HEK293T (cell line): ENCODE measurements around the gene JPT2.

Experiments
- BHLHE40 ChIP-seq: fragments of 450-650 bp; IDR thresholded peaks from 2 replicates; pipeline ENCODE4 v1.6.1; 2016; ENCODE audit warnings: mild to moderate bottlenecking, moderate library complexity, borderline replicate concordance
- ELF4 ChIP-seq: fragments of 450-650 bp; IDR thresholded peaks from 2 replicates; pipeline ENCODE4 v1.6.1; 2017; ENCODE audit warnings: antibody characterized with exemption
- FOXK2 ChIP-seq: fragments of 450-650 bp; IDR thresholded peaks from 2 replicates; pipeline ENCODE4 v1.6.1; 2016; ENCODE audit warnings: mild to moderate bottlenecking
- L3MBTL2 ChIP-seq: fragments of 450-650 bp; conservative IDR thresholded peaks from 2 replicates; pipeline ENCODE4 v1.6.1; 2016; ENCODE audit warnings: mild to moderate bottlenecking
- LEF1 ChIP-seq: fragments of 450-650 bp; IDR thresholded peaks from 2 replicates; pipeline ENCODE4 v1.6.1; 2017; ENCODE audit warnings: mild to moderate bottlenecking, borderline replicate concordance
- NFRKB ChIP-seq: fragments of 450-650 bp; IDR thresholded peaks from 2 replicates; pipeline ENCODE4 v1.6.1; 2016; ENCODE audit warnings: mild to moderate bottlenecking, moderate library complexity
- SP1 ChIP-seq: fragments of 450-650 bp; IDR thresholded peaks from 2 replicates; pipeline ENCODE4 v1.6.1; 2017

GRCh38 chr16:1688807-1689560, 10.9 kb downstream of the JPT2 start:
- TF ChIP-seq ELF4 = no peak
- TF ChIP-seq NFRKB = no peak
- TF ChIP-seq LEF1 = no peak
- TF ChIP-seq SP1 = no peak
- TF ChIP-seq FOXK2 = no peak
- no peak for TF ChIP-seq BHLHE40
- no peak for TF ChIP-seq L3MBTL2
